K562 (cell line): ENCODE measurements around the gene TMEM39B. TPM values are rescaled to one million over a fixed set of nuclear protein-coding genes. Genes with fewer than 3 reads are reported as not detected.
A peak's percentile ranks its signal among the peaks of the same experiment; 100 is the strongest.

ENCODE experiments used
- ATF7 ChIP-seq: fragments of 450-650 bp; IDR thresholded peaks from 2 replicates; pipeline ENCODE4 v1.7.1; 2014; ENCODE audit warnings: mild to moderate bottlenecking, moderate library complexity
- BRF1 ChIP-seq: IDR thresholded peaks from 3 replicates; pipeline ENCODE4 v1.6.1; 2011; ENCODE audit warnings: borderline replicate concordance, mild to moderate bottlenecking; ENCODE audit not compliant: insufficient read length; ENCODE audit errors: extremely low read depth
- CREB1 ChIP-seq, 2 experiments: sonication (generic) in 1 of 2; formaldehyde crosslinking in 1 of 2; IDR thresholded peaks; 2 replicates each; pipeline versions ENCODE4 v1.6.1 to v1.8.0; 2012 to 2022; ENCODE audit warnings: inconsistent platforms in 1 of 2, mild to moderate bottlenecking in 1 of 2, missing genetic modification reagents in 1 of 2, moderate library complexity in 1 of 2
- ETV5 ChIP-seq: sonication (generic); formaldehyde crosslinking; IDR thresholded peaks from 2 replicates; pipeline ENCODE4 v1.4.0; 2020; ENCODE audit warnings: low read depth, mild to moderate bottlenecking, missing genetic modification reagents
- FOXK2 ChIP-seq, 2 experiments: fragments of 450-650 bp; IDR thresholded peaks in 1 of 2; conservative IDR thresholded peaks in 1 of 2; 2 replicates each; pipeline ENCODE4 v1.6.1; 2016; ENCODE audit warnings: low read depth in 2 of 2, mild to moderate bottlenecking in 1 of 2
- GABPB1 ChIP-seq: sonication (generic); formaldehyde crosslinking; IDR thresholded peaks from 2 replicates; pipeline ENCODE4 v1.8.0; 2022; ENCODE audit warnings: mild to moderate bottlenecking, missing genetic modification reagents
- GTF2E2 ChIP-seq: fragments of 200-800 bp; sonication (Bioruptor generic); IDR thresholded peaks from 2 replicates; pipeline ENCODE4 v1.6.1; 2016; ENCODE audit warnings: missing genetic modification characterization, missing compliant biosample characterization
- NCOA2 ChIP-seq, 2 experiments: fragments of 450-650 bp; IDR thresholded peaks; 2 replicates each; pipeline ENCODE4 v1.6.1; 2018; ENCODE audit warnings: mild to moderate bottlenecking in 2 of 2, moderate library complexity in 1 of 2; ENCODE audit not compliant: partially characterized antibody in 2 of 2
- POLR2G ChIP-seq: fragments of 200-400 bp; formaldehyde crosslinking; IDR thresholded peaks from 2 replicates; pipeline ENCODE4 v1.6.1; 2017; ENCODE audit warnings: low read depth, mild to moderate bottlenecking, antibody characterized with exemption, low read length, moderate library complexity
- SMAD2 ChIP-seq: fragments of 150-350 bp; IDR thresholded peaks from 2 replicates; pipeline ENCODE4 v1.6.1; 2014; ENCODE audit warnings: low read depth, mild to moderate bottlenecking, low read length
- SMARCC2 ChIP-seq: fragments of 450-650 bp; IDR thresholded peaks from 2 replicates; pipeline ENCODE4 v1.6.1; 2017; ENCODE audit warnings: antibody characterized with exemption, moderate library complexity, mild to moderate bottlenecking, low read depth
- SP1 ChIP-seq: sonication (generic); formaldehyde crosslinking; IDR thresholded peaks from 2 replicates; pipeline ENCODE4 v1.8.1; 2022; ENCODE audit warnings: mild to moderate bottlenecking, missing genetic modification reagents
- SRSF9 ChIP-seq: fragments of 200-400 bp; formaldehyde crosslinking; IDR thresholded peaks from 2 replicates; pipeline ENCODE4 v1.6.1; 2017; ENCODE audit warnings: low read depth, low read length, borderline replicate concordance
- U2AF1 ChIP-seq: fragments of 200-400 bp; formaldehyde crosslinking; optimal IDR thresholded peaks from 2 replicates; pipeline ENCODE3; 2017; ENCODE audit warnings: mild to moderate bottlenecking, low read depth, low read length, moderate library complexity
- XRCC3 ChIP-seq: fragments of 450-650 bp; IDR thresholded peaks from 2 replicates; pipeline ENCODE4 v1.6.1; 2017; ENCODE audit warnings: mild to moderate bottlenecking, moderate library complexity
- ZKSCAN8 ChIP-seq: fragments of 200-800 bp; sonication (Bioruptor generic); IDR thresholded peaks from 2 replicates; pipeline ENCODE4 v1.6.1; 2016; ENCODE audit warnings: missing genetic modification characterization, missing compliant biosample characterization
- ZNF431 ChIP-seq: sonication (generic); formaldehyde crosslinking; IDR thresholded peaks from 2 replicates; pipeline ENCODE4 v1.8.0; 2022; ENCODE audit warnings: mild to moderate bottlenecking, missing genetic modification reagents
- ZNF75A ChIP-seq: fragments of 450-650 bp; formaldehyde crosslinking; IDR thresholded peaks from 2 replicates; pipeline ENCODE4 v1.4.0; 2020; ENCODE audit warnings: mild to moderate bottlenecking
- ZNF76 ChIP-seq: fragments of 250-450 bp; sonication (Bioruptor Pico); IDR thresholded peaks from 2 replicates; pipeline ENCODE4 v1.4.0; 2020; ENCODE audit warnings: mild to moderate bottlenecking, moderate library complexity, borderline replicate concordance
- polyA plus RNA-seq, 8 experiments: library from polyadenylated mRNA; depleted of rRNA in 4 of 8; stranded (reverse) in 5 of 8; unstranded in 3 of 8; fragments of >200 nt; fragmentation: Nextera tagmentation in 2 of 8; fragmentation: Illumina TruSeq in 1 of 8; extraction: Ambion mirVana in 2 of 8; extraction: Trizol in 1 of 8; gene quantifications; 2 replicates each; pipeline versions ENCODE4 v1.2.1 to v1.2.3, GENCODE V29; 2011 to 2014; ENCODE audit warnings: inconsistent platforms in 1 of 8, missing spikeins in 1 of 8
- total RNA-seq, 7 experiments: library from RNA; depleted of rRNA in 6 of 7; stranded (reverse); fragments of >200 nt in 6 of 7; fragmentation: Illumina TruSeq in 2 of 7; extraction: Trizol in 2 of 7; gene quantifications; 2 replicates each; pipeline versions ENCODE4 v1.2.1 to v1.2.3, GENCODE V29; 2011 to 2021; ENCODE audit warnings: low replicate concordance in 1 of 7
- TF ChIP-seq, protein P1 (sequence below): fragments of 450-650 bp; IDR thresholded peaks from 2 replicates; pipeline ENCODE4 v1.6.1; 2016
- TF ChIP-seq, protein P2 (sequence below): fragments of 250-450 bp; sonication (Bioruptor Pico); IDR thresholded peaks from 2 replicates; pipeline ENCODE4 v1.5.0; 2022; ENCODE audit warnings: mild to moderate bottlenecking
- TF ChIP-seq, protein P3 (sequence below): sonication (generic); formaldehyde crosslinking; IDR thresholded peaks from 2 replicates; pipeline ENCODE4 v1.9.0; 2022; ENCODE audit warnings: mild to moderate bottlenecking, missing genetic modification reagents
- TF ChIP-seq, protein P4 (sequence below): sonication (generic); formaldehyde crosslinking; IDR thresholded peaks from 2 replicates; pipeline ENCODE4 v1.8.0; 2022; ENCODE audit warnings: missing genetic modification reagents, mild to moderate bottlenecking, borderline replicate concordance

TMEM39B gene
- total and polyA plus RNA-seq, 9 of the 15 experiments (the other 6 are each of a cell fraction or from before 2014, with no cell fraction given), result 0.92 to 28.5 (median 9.7) TPM

DNA sequence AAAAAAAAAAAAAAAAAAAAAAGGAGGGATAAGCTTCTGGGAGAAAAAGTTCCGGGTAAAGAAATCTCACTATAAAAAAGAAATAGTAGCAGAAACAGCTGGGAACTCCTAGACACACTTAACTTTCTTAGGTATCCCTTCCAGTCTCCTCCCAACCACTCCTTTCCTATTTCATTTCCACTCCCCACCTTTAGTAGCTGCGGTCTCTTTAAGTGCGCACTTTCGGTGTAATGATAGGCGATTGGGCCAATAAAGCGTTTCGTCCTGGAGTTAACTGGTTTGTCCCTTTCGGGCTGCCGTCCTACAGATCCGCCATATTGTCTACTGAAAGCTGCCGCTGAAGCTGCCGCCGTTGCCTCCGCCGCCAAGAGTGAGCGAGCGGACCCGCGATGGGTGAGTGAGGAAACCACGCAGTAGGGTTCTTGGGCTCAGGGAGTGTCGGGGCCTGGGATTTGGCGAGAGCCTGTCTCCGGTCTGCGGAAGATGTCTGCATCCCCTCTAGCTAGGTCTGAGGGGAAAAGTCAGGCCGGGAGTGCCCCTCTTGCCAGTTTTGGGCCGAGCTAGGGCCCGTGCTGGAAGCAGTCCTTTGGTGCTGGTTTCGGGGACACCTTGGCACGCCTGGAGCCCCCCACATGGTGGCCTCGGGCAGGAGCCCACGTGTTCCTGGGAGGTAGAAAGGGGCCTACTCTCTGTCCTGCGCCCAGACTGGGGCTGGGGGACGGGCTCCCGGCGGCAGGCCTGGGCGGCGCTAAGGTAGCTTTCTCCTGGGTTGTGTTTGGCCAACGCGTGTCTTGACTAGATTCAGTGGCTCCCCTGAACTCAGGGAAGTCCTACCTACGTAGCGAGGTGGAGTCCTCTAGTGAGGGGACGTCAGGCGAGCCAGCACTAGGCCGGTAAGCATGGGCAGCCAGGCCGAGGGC is 35.3 kb downstream of the TMEM39B start, which contains the start of gene KPNA6 (continued):
- TF ChIP-seq U2AF1, result no peak
- no peak for TF ChIP-seq ZNF431
- TF ChIP-seq SMAD2, result no peak
- TF ChIP-seq GABPB1 (CRISPR knock-in tag), result peak; percentile 60
- peak; percentile 73 for TF ChIP-seq ATF7
- TF ChIP-seq, protein P1, sequence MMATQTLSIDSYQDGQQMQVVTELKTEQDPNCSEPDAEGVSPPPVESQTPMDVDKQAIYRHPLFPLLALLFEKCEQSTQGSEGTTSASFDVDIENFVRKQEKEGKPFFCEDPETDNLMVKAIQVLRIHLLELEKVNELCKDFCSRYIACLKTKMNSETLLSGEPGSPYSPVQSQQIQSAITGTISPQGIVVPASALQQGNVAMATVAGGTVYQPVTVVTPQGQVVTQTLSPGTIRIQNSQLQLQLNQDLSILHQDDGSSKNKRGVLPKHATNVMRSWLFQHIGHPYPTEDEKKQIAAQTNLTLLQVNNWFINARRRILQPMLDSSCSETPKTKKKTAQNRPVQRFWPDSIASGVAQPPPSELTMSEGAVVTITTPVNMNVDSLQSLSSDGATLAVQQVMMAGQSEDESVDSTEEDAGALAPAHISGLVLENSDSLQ, result peak; percentile 36; the same call in 1 of the 2 replicates
- TF ChIP-seq XRCC3, result no peak
- TF ChIP-seq SMARCC2, result no peak
- no peak for TF ChIP-seq BRF1
- peak; percentile 73 for TF ChIP-seq ETV5 (CRISPR knock-in tag)
- no peak for TF ChIP-seq CREB1 (IDR thresholded peaks at IDR 0.05)
- TF ChIP-seq CREB1 (CRISPR knock-in tag; IDR thresholded peaks at IDR 0.05), result peak; percentile 44; the same call in 1 of the 2 replicates
- peak; percentile 78 for TF ChIP-seq POLR2G
- no peak for TF ChIP-seq SRSF9
- TF ChIP-seq, protein P2, sequence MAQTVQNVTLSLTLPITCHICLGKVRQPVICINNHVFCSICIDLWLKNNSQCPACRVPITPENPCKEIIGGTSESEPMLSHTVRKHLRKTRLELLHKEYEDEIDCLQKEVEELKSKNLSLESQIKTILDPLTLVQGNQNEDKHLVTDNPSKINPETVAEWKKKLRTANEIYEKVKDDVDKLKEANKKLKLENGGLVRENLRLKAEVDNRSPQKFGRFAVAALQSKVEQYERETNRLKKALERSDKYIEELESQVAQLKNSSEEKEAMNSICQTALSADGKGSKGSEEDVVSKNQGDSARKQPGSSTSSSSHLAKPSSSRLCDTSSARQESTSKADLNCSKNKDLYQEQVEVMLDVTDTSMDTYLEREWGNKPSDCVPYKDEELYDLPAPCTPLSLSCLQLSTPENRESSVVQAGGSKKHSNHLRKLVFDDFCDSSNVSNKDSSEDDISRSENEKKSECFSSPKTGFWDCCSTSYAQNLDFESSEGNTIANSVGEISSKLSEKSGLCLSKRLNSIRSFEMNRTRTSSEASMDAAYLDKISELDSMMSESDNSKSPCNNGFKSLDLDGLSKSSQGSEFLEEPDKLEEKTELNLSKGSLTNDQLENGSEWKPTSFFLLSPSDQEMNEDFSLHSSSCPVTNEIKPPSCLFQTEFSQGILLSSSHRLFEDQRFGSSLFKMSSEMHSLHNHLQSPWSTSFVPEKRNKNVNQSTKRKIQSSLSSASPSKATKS, result no peak
- TF ChIP-seq, protein P3, sequence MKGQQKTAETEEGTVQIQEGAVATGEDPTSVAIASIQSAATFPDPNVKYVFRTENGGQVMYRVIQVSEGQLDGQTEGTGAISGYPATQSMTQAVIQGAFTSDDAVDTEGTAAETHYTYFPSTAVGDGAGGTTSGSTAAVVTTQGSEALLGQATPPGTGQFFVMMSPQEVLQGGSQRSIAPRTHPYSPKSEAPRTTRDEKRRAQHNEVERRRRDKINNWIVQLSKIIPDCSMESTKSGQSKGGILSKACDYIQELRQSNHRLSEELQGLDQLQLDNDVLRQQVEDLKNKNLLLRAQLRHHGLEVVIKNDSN (CRISPR knock-in tag), result peak; percentile 55
- TF ChIP-seq GTF2E2 (tag), result peak; percentile 62; the same call in 1 of the 2 replicates
- no peak for TF ChIP-seq ZNF75A (CRISPR knock-in tag)
- TF ChIP-seq FOXK2 (conservative IDR thresholded peaks at IDR 0.05 in 1 of 2, IDR thresholded peaks at IDR 0.05 in 1 of 2; ENCODE audit: low read depth in 2 of 2), result peak; percentile 76 to 77
- no peak for TF ChIP-seq ZNF76 (CRISPR knock-in tag)
- TF ChIP-seq NCOA2 (IDR thresholded peaks at IDR 0.05; ENCODE audit: partially characterized antibody in 2 of 2), result no peak
- TF ChIP-seq ZKSCAN8 (CRISPR knock-in tag), result no peak
- TF ChIP-seq SP1 (CRISPR knock-in tag), result peak; percentile 54
- TF ChIP-seq, protein P4, sequence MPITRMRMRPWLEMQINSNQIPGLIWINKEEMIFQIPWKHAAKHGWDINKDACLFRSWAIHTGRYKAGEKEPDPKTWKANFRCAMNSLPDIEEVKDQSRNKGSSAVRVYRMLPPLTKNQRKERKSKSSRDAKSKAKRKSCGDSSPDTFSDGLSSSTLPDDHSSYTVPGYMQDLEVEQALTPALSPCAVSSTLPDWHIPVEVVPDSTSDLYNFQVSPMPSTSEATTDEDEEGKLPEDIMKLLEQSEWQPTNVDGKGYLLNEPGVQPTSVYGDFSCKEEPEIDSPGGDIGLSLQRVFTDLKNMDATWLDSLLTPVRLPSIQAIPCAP (CRISPR knock-in tag), result no peak
